K562 (cell line): ENCODE results near the gene CPTP. TPM values are rescaled to one million over a fixed set of nuclear protein-coding genes. Genes with fewer than 3 reads are reported as not detected.

Experiments used
- ATAC-seq: fragments of 200-7000 bp; cut with Tn5 transposase; 3 replicates; pipeline ENCODE4 v1.9.1; 2020; ENCODE audit warnings: moderate library complexity
- BruUV-seq: library from RNA; stranded (reverse); fragments of 400-500 nt; replicated peaks from 2 replicates; lab custom pipeline; 2021; lab: Mats Ljungman, UMichigan
- CTCF ChIA-PET: fragments of 300-600 bp; formaldehyde crosslinking; extraction: SDS; loops from one replicate; lab custom pipeline; 2021; ENCODE audit warnings: low intra/inter-chr PET ratio; lab: Yijun Ruan, JAX
- POLR2A ChIA-PET: fragments of 300-600, 350-650 bp; sonication (Branson Sonifier 250); formaldehyde crosslinking; extraction: SDS; loops from one replicate; lab custom pipeline; 2021; ENCODE audit warnings: antibody characterized with exemption, inconsistent platforms; lab: Yijun Ruan, JAX
- DNase-seq, 4 experiments: peaks; one replicate each; pipeline versions ENCODE4 v3.0.0 to v3.0.0-alpha.2; 2011 to 2018; ENCODE audit warnings: low spot score in 3 of 4, mixed read lengths in 3 of 4; ENCODE audit errors: extremely low read depth in 1 of 4
- FAIRE-seq: peaks from 2 replicates; lab custom pipeline; 2011; peaks lifted over from hg19 to GRCh38; lab: Jason Lieb, UNC
- H2AFZ ChIP-seq: 2 replicates; pipeline ENCODE4 v1.6.0; 2011; ENCODE audit warnings: low read depth, low read length, control low read depth, inconsistent platforms
- H3K27ac ChIP-seq: fragments of 200-600 bp; 3 replicates; pipeline ENCODE4 v1.8.0; 2011; ENCODE audit warnings: low read depth, mild to moderate bottlenecking, control low read depth, inconsistent platforms, low read length, moderate library complexity, mixed read lengths; ENCODE audit errors: extremely low read depth
- H3K27me3 ChIP-seq, 2 experiments: fragments of 300-600 bp in 1 of 2; 2 replicates in 1 of 2; 3 replicates in 1 of 2; pipeline versions ENCODE4 v1.6.0 to v1.8.0; 2011; ENCODE audit warnings: inconsistent platforms in 2 of 2, low read length in 2 of 2, mild to moderate bottlenecking in 1 of 2, mixed read lengths in 1 of 2, moderate library complexity in 1 of 2; ENCODE audit not compliant: control insufficient read depth in 2 of 2, insufficient read depth in 2 of 2
- H3K36me3 ChIP-seq: fragments of 300-600 bp; 3 replicates; pipeline ENCODE4 v1.8.0; 2011; ENCODE audit warnings: mild to moderate bottlenecking, low read length, inconsistent platforms; ENCODE audit not compliant: control insufficient read depth, insufficient read depth
- H3K4me1 ChIP-seq, 2 experiments: fragments of 200-600 bp in 1 of 2; replicated peaks in 1 of 2; 2 replicates in 1 of 2; 3 replicates in 1 of 2; pipeline versions ENCODE4 v1.5.1 to v1.8.0; 2011; ENCODE audit warnings: inconsistent platforms in 2 of 2, low read length in 2 of 2, mild to moderate bottlenecking in 1 of 2, mixed read lengths in 1 of 2, moderate library complexity in 1 of 2; ENCODE audit not compliant: control insufficient read depth in 2 of 2, insufficient read depth in 2 of 2
- H3K4me2 ChIP-seq: 2 replicates; pipeline ENCODE4 v1.6.1; 2011; ENCODE audit warnings: low read length, control low read depth, inconsistent platforms, mixed read lengths; ENCODE audit not compliant: insufficient read depth
- H3K4me3 ChIP-seq: fragments of 200-600 bp; sonication (generic), shearing (Covaris generic); 2 replicates; pipeline ENCODE4 v1.5.1; 2016; ENCODE audit warnings: control low read depth, inconsistent platforms
- H3K79me2 ChIP-seq: fragments of 200-600 bp; 3 replicates; pipeline ENCODE4 v1.8.0; 2011; ENCODE audit warnings: low read length, inconsistent platforms; ENCODE audit not compliant: control insufficient read depth, insufficient read depth
- H3K9ac ChIP-seq, 2 experiments: 2 replicates each; pipeline versions ENCODE4 v1.6.0 to v1.6.1; 2011; ENCODE audit warnings: low read depth in 2 of 2, low read length in 2 of 2, control low read depth in 1 of 2, inconsistent platforms in 1 of 2, mild to moderate bottlenecking in 1 of 2, mixed read lengths in 1 of 2; ENCODE audit not compliant: insufficient read depth in 1 of 2
- H3K9me1 ChIP-seq: one replicate; pipeline ENCODE4 v1.6.0; 2011; ENCODE audit warnings: inconsistent platforms, mild to moderate bottlenecking, low read length, moderate library complexity; ENCODE audit not compliant: control insufficient read depth, insufficient read depth
- H3K9me3 ChIP-seq: replicated peaks from 2 replicates; pipeline ENCODE4 v1.5.1; 2011; ENCODE audit warnings: low read depth, low read length, inconsistent platforms; ENCODE audit not compliant: control insufficient read depth, insufficient read depth
- H4K20me1 ChIP-seq: replicated peaks from 2 replicates; pipeline ENCODE4 v1.6.1; 2011; ENCODE audit warnings: low read length, inconsistent platforms, mixed read lengths; ENCODE audit not compliant: control insufficient read depth, insufficient read depth
- ATF4 ChIP-seq: fragments of 450-650 bp; formaldehyde crosslinking; IDR thresholded peaks from 2 replicates; pipeline ENCODE4 v1.4.0; 2022; ENCODE audit warnings: mild to moderate bottlenecking, moderate library complexity
- CBX5 ChIP-seq: IDR thresholded peaks from 2 replicates; pipeline ENCODE4 v1.6.1; 2014; ENCODE audit warnings: low read depth, borderline replicate concordance
- RBFOX2 ChIP-seq: fragments of 200-400 bp; formaldehyde crosslinking; IDR thresholded peaks from 2 replicates; pipeline ENCODE4 v1.6.1; 2017; ENCODE audit warnings: low read depth, mild to moderate bottlenecking, low read length, moderate library complexity
- WGBS: fragments of 100-300 bp; shearing (Covaris generic); methylation state at CpG from one replicate; pipeline ENCODE4 v1.1.6; 2016; ENCODE audit warnings: low coverage, mixed read lengths; ENCODE audit not compliant: insufficient coverage; ENCODE audit errors: missing lambda C conversion rate; 5-methylcytosine and 5-hydroxymethylcytosine counted together
- in situ Hi-C: fragments of 300-500 bp; cut with MboI; formaldehyde crosslinking; loops from 4 replicates; pipeline ENCODE4 v1.15.0; 2018; ENCODE audit warnings: inconsistent platforms, mixed read lengths
- intact Hi-C: fragments of 100-400 bp; cut with micrococcal nuclease; formaldehyde crosslinking; loops from 2 replicates; pipeline ENCODE4 v1.14.2; 2022
- polyA plus RNA-seq, 8 experiments: library from polyadenylated mRNA; depleted of rRNA in 4 of 8; stranded (reverse) in 5 of 8; unstranded in 3 of 8; fragments of >200 nt; fragmentation: Nextera tagmentation in 2 of 8; fragmentation: Illumina TruSeq in 1 of 8; extraction: Ambion mirVana in 2 of 8; extraction: Trizol in 1 of 8; gene quantifications; 2 replicates each; pipeline versions ENCODE4 v1.2.1 to v1.2.3, GENCODE V29; 2011 to 2014; ENCODE audit warnings: inconsistent platforms in 1 of 8, missing spikeins in 1 of 8
- total RNA-seq, 7 experiments: library from RNA; depleted of rRNA in 6 of 7; stranded (reverse); fragments of >200 nt in 6 of 7; fragmentation: Illumina TruSeq in 2 of 7; extraction: Trizol in 2 of 7; gene quantifications; 2 replicates each; pipeline versions ENCODE4 v1.2.1 to v1.2.3, GENCODE V29; 2011 to 2021; ENCODE audit warnings: low replicate concordance in 1 of 7

CPTP gene
- total and polyA plus RNA-seq, 9 of the 15 experiments (the other 6 are each of a cell fraction or from before 2014, with no cell fraction given): 0.11 to 25.8 (median 3.5) TPM

GRCh38 chr1:1373051-1373814 lies 48.6 kb downstream of the CPTP start:
- POLR2A ChIA-PET: interaction anchor here (0.6 to 1.8 kb wide), 6 partner anchors 15 to 866 kb away, joined by 3 to 6 read pairs (median 4); partner anchors contain the start of gene MRPL20
- Histone ChIP-seq H3K36me3 (peaks cover 26% of the 10 kb centered on the region), H4K20me1 (peaks cover 7% of the 10 kb centered on the region; the same call in 1 of the 2 replicates), H2AFZ (no peak overlapping the region), H3K4me2 (no peak overlapping the region), H3K9me1 (peaks cover 6% of the 10 kb centered on the region), H3K4me1 (peaks cover 16 to 59% of the 10 kb centered on the region in 2 experiments), H3K9ac (peak overlapping the region in 1 of 2 experiments; percentile 99; a peak in 3 of 4 replicates), H3K9me3 (no peaks in the 10 kb centered on the region)
- BruUV-seq: no TSS peak
- no peak for FAIRE-seq
- DNase-seq: no peak
- no peak for ATAC-seq
- intact Hi-C loops: loop anchor here (2.0 to 10.0 kb wide), 2 partner anchors 22 to 132 kb away; no protein-coding TSS in a partner anchor
- WGBS: 93% methylated on average over 26 of the region's 26 CpGs
- TF ChIP-seq CBX5 (no peak), RBFOX2 (peak; percentile 50), ATF4 (CRISPR knock-in tag) (no peak)
- TF ChIP-seq, all 486 proteins: peak for 1
- H3K79me2 ChIP-seq: peaks cover 31% of the 10 kb centered on the region
- peak overlapping the region; percentile 100 for H3K4me3 ChIP-seq
- H3K27me3 ChIP-seq: no peaks in the 10 kb centered on the region
- CTCF ChIA-PET: no interaction called here
- no peak overlapping the region for H3K27ac ChIP-seq
- in situ Hi-C loops: no loop called here
